Astrocyte (in vitro differentiated cells and primary cell): ENCODE measurements around the gene GPX8.

ENCODE experiments used
- EZH2 ChIP-seq: IDR thresholded peaks from 2 replicates; pipeline ENCODE4 v1.6.1; 2012; ENCODE audit warnings: mild to moderate bottlenecking, low read length, inconsistent platforms; ENCODE audit not compliant: insufficient read depth
- TF ChIP-seq, protein P1 (sequence below): IDR thresholded peaks from 2 replicates; pipeline ENCODE4 v1.5.1; 2011; ENCODE audit warnings: low read depth, mild to moderate bottlenecking, inconsistent platforms, low read length, moderate library complexity; ENCODE audit not compliant: insufficient read depth

DNA sequence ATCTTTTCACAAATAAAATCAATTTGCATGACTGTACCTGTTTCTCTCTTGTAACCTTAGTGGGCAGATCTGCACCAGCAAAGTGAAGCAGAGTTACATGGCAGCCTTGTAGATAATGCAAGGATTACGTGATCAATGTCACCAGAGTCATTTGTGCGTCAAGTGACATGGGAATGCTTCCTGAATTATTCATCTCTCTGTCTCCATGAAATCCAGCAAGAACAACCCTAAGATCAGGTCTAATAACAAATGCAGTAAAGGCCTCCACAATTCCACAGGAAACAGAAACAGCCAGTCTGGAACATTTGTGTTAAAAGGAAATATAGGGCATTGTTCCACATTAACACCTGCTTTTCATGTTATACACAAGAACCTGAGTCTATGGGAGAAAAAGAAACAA, 49.8 kb upstream of the GPX8 start:
- TF ChIP-seq, protein P1, sequence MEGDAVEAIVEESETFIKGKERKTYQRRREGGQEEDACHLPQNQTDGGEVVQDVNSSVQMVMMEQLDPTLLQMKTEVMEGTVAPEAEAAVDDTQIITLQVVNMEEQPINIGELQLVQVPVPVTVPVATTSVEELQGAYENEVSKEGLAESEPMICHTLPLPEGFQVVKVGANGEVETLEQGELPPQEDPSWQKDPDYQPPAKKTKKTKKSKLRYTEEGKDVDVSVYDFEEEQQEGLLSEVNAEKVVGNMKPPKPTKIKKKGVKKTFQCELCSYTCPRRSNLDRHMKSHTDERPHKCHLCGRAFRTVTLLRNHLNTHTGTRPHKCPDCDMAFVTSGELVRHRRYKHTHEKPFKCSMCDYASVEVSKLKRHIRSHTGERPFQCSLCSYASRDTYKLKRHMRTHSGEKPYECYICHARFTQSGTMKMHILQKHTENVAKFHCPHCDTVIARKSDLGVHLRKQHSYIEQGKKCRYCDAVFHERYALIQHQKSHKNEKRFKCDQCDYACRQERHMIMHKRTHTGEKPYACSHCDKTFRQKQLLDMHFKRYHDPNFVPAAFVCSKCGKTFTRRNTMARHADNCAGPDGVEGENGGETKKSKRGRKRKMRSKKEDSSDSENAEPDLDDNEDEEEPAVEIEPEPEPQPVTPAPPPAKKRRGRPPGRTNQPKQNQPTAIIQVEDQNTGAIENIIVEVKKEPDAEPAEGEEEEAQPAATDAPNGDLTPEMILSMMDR, result no peak
- no peak for TF ChIP-seq EZH2
